GM15510 (cell line): ENCODE measurements around the gene DLX4.

Experiments used
- POLR2A ChIP-seq: IDR thresholded peaks from 3 replicates; pipeline ENCODE4 v1.6.1; 2011; ENCODE audit warnings: borderline replicate concordance; ENCODE audit not compliant: insufficient read length; ENCODE audit errors: extremely low read depth

DLX4 gene, protein sequence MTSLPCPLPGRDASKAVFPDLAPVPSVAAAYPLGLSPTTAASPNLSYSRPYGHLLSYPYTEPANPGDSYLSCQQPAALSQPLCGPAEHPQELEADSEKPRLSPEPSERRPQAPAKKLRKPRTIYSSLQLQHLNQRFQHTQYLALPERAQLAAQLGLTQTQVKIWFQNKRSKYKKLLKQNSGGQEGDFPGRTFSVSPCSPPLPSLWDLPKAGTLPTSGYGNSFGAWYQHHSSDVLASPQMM

DNA sequence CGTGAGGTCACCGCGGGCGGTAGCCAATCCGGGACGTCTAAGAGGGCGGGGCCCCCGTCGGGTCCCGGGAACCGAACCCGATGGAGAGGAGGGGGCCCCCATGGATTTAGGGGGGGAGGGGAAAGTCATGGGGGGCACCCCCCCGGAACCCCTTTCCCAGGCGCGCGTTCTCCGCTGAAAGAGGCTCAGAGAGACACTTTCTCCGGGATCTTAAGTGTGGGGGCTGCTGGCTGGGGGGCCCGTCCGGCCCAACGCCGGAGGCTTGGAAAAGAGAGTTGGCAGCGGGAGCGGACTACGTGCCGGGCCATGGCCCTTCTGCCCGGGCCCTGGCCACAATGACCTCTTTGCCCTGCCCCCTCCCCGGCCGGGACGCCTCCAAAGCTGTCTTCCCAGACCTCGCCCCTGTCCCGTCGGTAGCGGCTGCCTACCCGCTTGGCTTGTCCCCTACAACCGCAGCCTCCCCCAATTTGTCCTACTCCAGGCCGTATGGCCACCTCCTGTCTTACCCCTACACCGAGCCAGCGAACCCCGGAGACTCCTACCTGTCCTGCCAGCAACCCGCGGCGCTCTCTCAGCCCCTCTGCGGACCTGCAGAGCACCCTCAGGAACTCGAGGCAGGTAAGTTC, at the start of gene DLX4:
TSS of gene DLX4 (plus strand) at position 57 of the 626 bp plus-strand sequence. CDS start at position 336, 279 bp downstream.
- TF ChIP-seq POLR2A = no peak

DNA sequence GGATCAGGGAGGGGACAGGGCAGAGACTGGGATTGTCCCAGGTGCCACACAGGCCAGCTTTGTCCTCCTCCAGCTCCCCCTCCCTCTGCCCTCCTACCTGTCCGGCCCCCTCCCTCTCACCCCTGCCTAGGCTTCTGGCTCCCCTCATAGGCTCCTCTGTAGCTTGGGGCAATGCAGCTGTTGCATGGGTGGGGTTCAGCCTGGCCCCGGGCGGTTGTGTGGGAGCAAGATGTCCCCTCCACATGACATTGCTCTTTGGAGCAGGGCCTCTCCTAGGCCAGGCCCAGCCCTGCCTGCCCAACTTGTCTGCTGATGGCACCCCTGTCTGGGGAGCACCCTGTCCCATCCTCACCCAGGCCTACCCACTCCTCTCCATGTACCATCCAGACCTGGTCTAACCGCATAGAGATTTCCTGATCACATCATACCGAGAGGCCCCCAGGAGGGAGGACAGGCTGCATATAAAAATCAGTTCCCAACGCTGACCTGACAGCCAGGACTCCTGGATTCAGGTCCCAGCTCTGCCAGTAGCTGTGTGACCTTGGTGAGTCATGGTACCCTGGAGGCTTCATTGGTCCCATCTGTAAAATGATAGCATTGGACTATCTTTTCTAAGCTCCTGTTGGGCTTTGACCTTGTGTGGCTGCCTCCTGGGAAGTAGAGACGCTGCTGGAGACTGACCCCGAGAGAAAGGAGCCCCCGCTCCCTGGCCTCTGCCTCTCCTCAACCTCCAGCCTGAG, 48.8 kb upstream of the DLX4 start:
- no peak for TF ChIP-seq POLR2A

DNA sequence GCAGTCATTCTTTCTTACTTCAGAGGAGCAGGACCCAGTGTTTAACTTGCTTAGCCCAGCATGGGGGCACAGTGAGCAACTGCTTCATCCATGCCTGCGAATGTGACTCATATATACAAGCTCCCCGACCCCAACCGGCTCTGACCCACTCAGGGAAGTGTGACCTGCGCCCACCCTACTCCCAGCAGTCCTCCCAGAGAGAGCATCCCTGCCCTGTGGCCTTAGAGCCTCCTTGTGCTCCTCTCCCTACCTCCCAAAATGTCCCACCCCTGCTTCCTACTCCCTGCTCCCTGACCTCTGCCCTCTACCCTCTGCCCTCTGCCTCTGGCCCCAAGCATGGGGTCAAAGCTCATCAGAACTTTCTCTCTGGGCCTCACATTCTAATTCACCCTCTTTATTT, 46.9 kb upstream of the DLX4 start:
- no peak for TF ChIP-seq POLR2A

DNA sequence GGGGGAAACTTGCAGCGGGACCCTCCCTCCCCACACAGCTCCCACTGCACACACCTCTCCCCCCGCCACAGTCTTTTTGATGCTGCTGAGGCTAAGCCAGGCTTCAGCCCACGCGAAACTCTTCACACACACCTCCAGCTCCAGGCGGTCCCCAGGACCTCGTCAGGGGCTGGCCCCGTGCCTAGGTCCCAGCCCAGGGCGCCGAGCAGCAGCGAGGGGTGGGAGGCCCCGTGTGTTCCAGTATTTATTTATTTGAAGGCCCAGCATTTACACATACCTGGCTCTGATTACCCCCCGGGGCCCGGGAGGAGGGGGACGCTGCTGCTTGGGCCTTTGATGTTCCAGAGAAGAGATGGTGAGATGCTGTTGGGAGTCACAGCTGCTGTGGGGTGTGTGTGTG, 44.9 kb upstream of the DLX4 start:
- no peak for TF ChIP-seq POLR2A

GRCh38 chr17:49924589-49924988, 44.4 kb upstream of the DLX4 start:
- TF ChIP-seq POLR2A = no peak

GRCh38 chr17:49925921-49926320, 43.1 kb upstream of the DLX4 start:
- no peak for TF ChIP-seq POLR2A

GRCh38 chr17:49926886-49927285, 42.1 kb upstream of the DLX4 start:
- TF ChIP-seq POLR2A = no peak

- TF ChIP-seq POLR2A = no peak
Observed at GRCh38 chr17:49928126-49928800, 40.7 kb upstream of the DLX4 start.

DNA sequence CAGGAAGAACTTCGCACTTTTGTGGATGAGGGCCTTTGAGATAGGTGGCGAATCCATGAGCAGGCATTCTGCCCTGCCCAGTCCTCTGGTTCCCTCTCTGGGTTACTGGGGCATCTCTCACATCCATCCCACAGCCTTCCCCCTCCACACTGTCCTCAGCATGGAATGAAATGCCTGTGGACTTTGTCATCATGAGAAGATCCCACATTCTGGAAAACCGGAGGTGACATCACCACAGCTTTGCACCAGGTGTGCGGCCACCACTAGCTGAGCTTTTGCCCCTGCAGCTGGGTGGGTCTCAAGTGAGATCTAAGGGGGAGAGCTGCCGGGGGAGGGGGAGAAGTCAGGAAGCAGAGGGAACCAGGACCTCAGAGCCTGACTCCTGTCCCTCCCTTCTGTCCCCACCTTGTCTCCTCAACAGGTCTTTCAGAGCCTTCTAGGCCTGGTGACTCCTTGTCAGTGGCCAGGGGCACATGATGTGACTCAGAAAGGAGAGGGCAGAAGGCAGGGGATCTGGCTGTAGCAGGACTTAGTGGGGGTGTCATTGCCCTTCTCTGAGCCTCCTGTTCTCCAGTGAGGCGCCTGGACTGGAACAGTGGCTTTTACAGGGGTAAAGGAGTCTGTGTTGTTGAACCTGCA, 40.0 kb upstream of the DLX4 start:
- no peak for TF ChIP-seq POLR2A

DNA sequence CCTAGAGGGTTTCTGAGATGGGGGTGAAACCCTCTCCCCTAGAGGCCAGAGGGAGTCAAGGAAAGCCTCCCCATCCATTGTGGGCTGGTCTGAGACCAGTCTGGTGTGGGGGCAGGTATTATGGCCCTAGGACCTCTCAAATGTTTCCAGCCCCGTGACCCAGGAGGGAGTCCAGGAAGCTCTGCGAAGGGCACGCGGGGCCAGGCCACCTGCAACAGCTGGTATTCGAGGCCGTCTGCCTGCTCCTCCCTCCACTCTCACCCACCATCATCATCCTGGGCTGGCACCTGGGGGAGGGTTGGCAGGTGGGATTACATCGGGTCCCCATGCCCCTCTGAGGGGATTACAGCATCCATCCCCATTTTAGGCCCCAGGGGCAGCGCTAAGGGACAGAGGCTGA, 38.1 kb upstream of the DLX4 start:
- no peak for TF ChIP-seq POLR2A

- no peak for TF ChIP-seq POLR2A
Observed at GRCh38 chr17:49931416-49932137, 37.4 kb upstream of the DLX4 start.

DNA sequence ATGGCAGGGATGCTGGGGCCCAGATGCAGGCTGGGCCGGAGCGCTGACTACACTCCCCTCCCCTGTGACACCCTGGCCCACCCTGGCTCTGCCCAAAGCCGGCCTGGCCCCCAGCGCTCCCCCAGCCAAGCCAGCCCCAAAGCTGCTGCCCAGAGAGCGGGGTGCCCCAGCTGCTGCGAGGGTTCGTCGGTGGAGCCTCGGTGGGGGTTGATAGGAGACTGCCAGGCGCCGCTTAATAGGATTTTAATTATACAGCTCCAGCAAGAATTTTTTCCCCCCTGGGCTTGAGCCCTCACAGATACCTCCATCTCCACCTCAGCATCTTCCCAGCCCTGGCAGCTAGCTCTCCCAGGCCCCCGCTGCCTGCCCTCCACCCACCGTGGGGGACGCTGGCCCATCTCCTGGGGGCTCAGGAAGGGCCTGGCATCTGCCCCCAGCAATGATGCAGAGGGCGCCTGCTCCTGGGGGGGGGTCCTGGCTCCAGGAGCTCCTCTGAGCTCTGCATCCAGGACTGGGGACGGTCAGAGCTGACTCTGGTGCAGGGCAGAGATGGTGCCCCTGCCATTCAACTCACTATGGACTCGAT, 36.8 kb upstream of the DLX4 start:
- no peak for TF ChIP-seq POLR2A

- TF ChIP-seq POLR2A = no peak
Observed at GRCh38 chr17:49932901-49933300, 36.1 kb upstream of the DLX4 start.
